K562 (cell line): ENCODE measurements around the gene INO80E. TPM values are rescaled to one million over a fixed set of nuclear protein-coding genes. Genes with fewer than 3 reads are reported as not detected.

Source experiments
- ATAC-seq: fragments of 200-7000 bp; cut with Tn5 transposase; 3 replicates; pipeline ENCODE4 v1.9.1; 2020; ENCODE audit warnings: moderate library complexity
- BruUV-seq: library from RNA; stranded (reverse); fragments of 400-500 nt; replicated peaks from 2 replicates; lab custom pipeline; 2021; lab: Mats Ljungman, UMichigan
- CTCF ChIA-PET: fragments of 300-600 bp; formaldehyde crosslinking; extraction: SDS; loops from one replicate; lab custom pipeline; 2021; ENCODE audit warnings: low intra/inter-chr PET ratio; lab: Yijun Ruan, JAX
- POLR2A ChIA-PET: fragments of 300-600, 350-650 bp; sonication (Branson Sonifier 250); formaldehyde crosslinking; extraction: SDS; loops from one replicate; lab custom pipeline; 2021; ENCODE audit warnings: antibody characterized with exemption, inconsistent platforms; lab: Yijun Ruan, JAX
- DNase-seq, 4 experiments: peaks; one replicate each; pipeline versions ENCODE4 v3.0.0 to v3.0.0-alpha.2; 2011 to 2018; ENCODE audit warnings: low spot score in 3 of 4, mixed read lengths in 3 of 4; ENCODE audit errors: extremely low read depth in 1 of 4
- FAIRE-seq: peaks from 2 replicates; lab custom pipeline; 2011; peaks lifted over from hg19 to GRCh38; lab: Jason Lieb, UNC
- H2AFZ ChIP-seq: 2 replicates; pipeline ENCODE4 v1.6.0; 2011; ENCODE audit warnings: low read depth, low read length, control low read depth, inconsistent platforms
- H3K27ac ChIP-seq: fragments of 200-600 bp; 3 replicates; pipeline ENCODE4 v1.8.0; 2011; ENCODE audit warnings: low read depth, mild to moderate bottlenecking, control low read depth, inconsistent platforms, low read length, moderate library complexity, mixed read lengths; ENCODE audit errors: extremely low read depth
- H3K27me3 ChIP-seq, 2 experiments: fragments of 300-600 bp in 1 of 2; 2 replicates in 1 of 2; 3 replicates in 1 of 2; pipeline versions ENCODE4 v1.6.0 to v1.8.0; 2011; ENCODE audit warnings: inconsistent platforms in 2 of 2, low read length in 2 of 2, mild to moderate bottlenecking in 1 of 2, mixed read lengths in 1 of 2, moderate library complexity in 1 of 2; ENCODE audit not compliant: control insufficient read depth in 2 of 2, insufficient read depth in 2 of 2
- H3K36me3 ChIP-seq: fragments of 300-600 bp; 3 replicates; pipeline ENCODE4 v1.8.0; 2011; ENCODE audit warnings: mild to moderate bottlenecking, low read length, inconsistent platforms; ENCODE audit not compliant: control insufficient read depth, insufficient read depth
- H3K4me1 ChIP-seq, 2 experiments: fragments of 200-600 bp in 1 of 2; replicated peaks in 1 of 2; 2 replicates in 1 of 2; 3 replicates in 1 of 2; pipeline versions ENCODE4 v1.5.1 to v1.8.0; 2011; ENCODE audit warnings: inconsistent platforms in 2 of 2, low read length in 2 of 2, mild to moderate bottlenecking in 1 of 2, mixed read lengths in 1 of 2, moderate library complexity in 1 of 2; ENCODE audit not compliant: control insufficient read depth in 2 of 2, insufficient read depth in 2 of 2
- H3K4me2 ChIP-seq: 2 replicates; pipeline ENCODE4 v1.6.1; 2011; ENCODE audit warnings: low read length, control low read depth, inconsistent platforms, mixed read lengths; ENCODE audit not compliant: insufficient read depth
- H3K4me3 ChIP-seq: fragments of 200-600 bp; sonication (generic), shearing (Covaris generic); 2 replicates; pipeline ENCODE4 v1.5.1; 2016; ENCODE audit warnings: control low read depth, inconsistent platforms
- H3K79me2 ChIP-seq: fragments of 200-600 bp; 3 replicates; pipeline ENCODE4 v1.8.0; 2011; ENCODE audit warnings: low read length, inconsistent platforms; ENCODE audit not compliant: control insufficient read depth, insufficient read depth
- H3K9ac ChIP-seq, 2 experiments: 2 replicates each; pipeline versions ENCODE4 v1.6.0 to v1.6.1; 2011; ENCODE audit warnings: low read depth in 2 of 2, low read length in 2 of 2, control low read depth in 1 of 2, inconsistent platforms in 1 of 2, mild to moderate bottlenecking in 1 of 2, mixed read lengths in 1 of 2; ENCODE audit not compliant: insufficient read depth in 1 of 2
- H3K9me1 ChIP-seq: one replicate; pipeline ENCODE4 v1.6.0; 2011; ENCODE audit warnings: inconsistent platforms, mild to moderate bottlenecking, low read length, moderate library complexity; ENCODE audit not compliant: control insufficient read depth, insufficient read depth
- H3K9me3 ChIP-seq: replicated peaks from 2 replicates; pipeline ENCODE4 v1.5.1; 2011; ENCODE audit warnings: low read depth, low read length, inconsistent platforms; ENCODE audit not compliant: control insufficient read depth, insufficient read depth
- H4K20me1 ChIP-seq: replicated peaks from 2 replicates; pipeline ENCODE4 v1.6.1; 2011; ENCODE audit warnings: low read length, inconsistent platforms, mixed read lengths; ENCODE audit not compliant: control insufficient read depth, insufficient read depth
- CAMTA2 ChIP-seq: fragments of 250-450 bp; sonication (Bioruptor Pico); conservative IDR thresholded peaks from 2 replicates; pipeline ENCODE4 v1.5.1; 2022
- GABPB2 ChIP-seq: fragments of 250-450 bp; sonication (Bioruptor Pico); conservative IDR thresholded peaks from 2 replicates; pipeline ENCODE4 v1.5.1; 2021; ENCODE audit warnings: mild to moderate bottlenecking
- HDAC8 ChIP-seq: fragments of 450-650 bp; IDR thresholded peaks from 2 replicates; pipeline ENCODE4 v1.6.1; 2016; ENCODE audit warnings: mild to moderate bottlenecking, missing genetic modification characterization, moderate library complexity, missing compliant biosample characterization
- PTTG1 ChIP-seq: fragments of 450-650 bp; IDR thresholded peaks from 2 replicates; pipeline ENCODE4 v1.6.1; 2016; ENCODE audit warnings: low read depth, mild to moderate bottlenecking, missing genetic modification characterization, missing compliant biosample characterization
- SUPT5H ChIP-seq: fragments of 450-650 bp; IDR thresholded peaks from 2 replicates; pipeline ENCODE4 v1.6.1; 2016
- ZKSCAN1 ChIP-seq: fragments of 150-350 bp; IDR thresholded peaks from 2 replicates; pipeline ENCODE4 v1.6.1; 2016; ENCODE audit warnings: low read depth, low read length
- ZNF224 ChIP-seq: sonication (generic); formaldehyde crosslinking; IDR thresholded peaks from 2 replicates; pipeline ENCODE4 v1.8.0; 2022; ENCODE audit warnings: mild to moderate bottlenecking, missing genetic modification reagents
- WGBS: fragments of 100-300 bp; shearing (Covaris generic); methylation state at CpG from one replicate; pipeline ENCODE4 v1.1.6; 2016; ENCODE audit warnings: low coverage, mixed read lengths; ENCODE audit not compliant: insufficient coverage; ENCODE audit errors: missing lambda C conversion rate; 5-methylcytosine and 5-hydroxymethylcytosine counted together
- in situ Hi-C: fragments of 300-500 bp; cut with MboI; formaldehyde crosslinking; loops from 4 replicates; pipeline ENCODE4 v1.15.0; 2018; ENCODE audit warnings: inconsistent platforms, mixed read lengths
- intact Hi-C: fragments of 100-400 bp; cut with micrococcal nuclease; formaldehyde crosslinking; loops from 2 replicates; pipeline ENCODE4 v1.14.2; 2022
- polyA plus RNA-seq, 8 experiments: library from polyadenylated mRNA; depleted of rRNA in 4 of 8; stranded (reverse) in 5 of 8; unstranded in 3 of 8; fragments of >200 nt; fragmentation: Nextera tagmentation in 2 of 8; fragmentation: Illumina TruSeq in 1 of 8; extraction: Ambion mirVana in 2 of 8; extraction: Trizol in 1 of 8; gene quantifications; 2 replicates each; pipeline versions ENCODE4 v1.2.1 to v1.2.3, GENCODE V29; 2011 to 2014; ENCODE audit warnings: inconsistent platforms in 1 of 8, missing spikeins in 1 of 8
- total RNA-seq, 7 experiments: library from RNA; depleted of rRNA in 6 of 7; stranded (reverse); fragments of >200 nt in 6 of 7; fragmentation: Illumina TruSeq in 2 of 7; extraction: Trizol in 2 of 7; gene quantifications; 2 replicates each; pipeline versions ENCODE4 v1.2.1 to v1.2.3, GENCODE V29; 2011 to 2021; ENCODE audit warnings: low replicate concordance in 1 of 7
- TF ChIP-seq, protein P1 (sequence below): fragments of 450-650 bp; formaldehyde crosslinking; IDR thresholded peaks from 2 replicates; pipeline ENCODE4 v1.4.0; 2022; ENCODE audit warnings: missing genetic modification characterization
- TF ChIP-seq, protein P2 (sequence below): sonication (generic); IDR thresholded peaks from 2 replicates; pipeline ENCODE4 v1.6.1; 2016
- TF ChIP-seq, protein P3 (sequence below), 2 experiments: fragments of 450-650 bp; formaldehyde crosslinking in 1 of 2; IDR thresholded peaks; 2 replicates each; pipeline versions ENCODE4 v1.4.0 to v1.6.1; 2014 to 2020; ENCODE audit warnings: mild to moderate bottlenecking in 2 of 2, borderline replicate concordance in 1 of 2, low read depth in 1 of 2

INO80E gene
- total and polyA plus RNA-seq, 9 of the 15 experiments (the other 6 are each of a cell fraction or from before 2014, with no cell fraction given), result 0.31 to 102 (median 49.3) TPM

GRCh38 chr16:29951625-29952365 lies 44.2 kb upstream of the INO80E start (continued):
- no peak for TF ChIP-seq GABPB2 (CRISPR knock-in tag)
- TF ChIP-seq PTTG1 (tag), result no peak
- TF ChIP-seq, protein P1, sequence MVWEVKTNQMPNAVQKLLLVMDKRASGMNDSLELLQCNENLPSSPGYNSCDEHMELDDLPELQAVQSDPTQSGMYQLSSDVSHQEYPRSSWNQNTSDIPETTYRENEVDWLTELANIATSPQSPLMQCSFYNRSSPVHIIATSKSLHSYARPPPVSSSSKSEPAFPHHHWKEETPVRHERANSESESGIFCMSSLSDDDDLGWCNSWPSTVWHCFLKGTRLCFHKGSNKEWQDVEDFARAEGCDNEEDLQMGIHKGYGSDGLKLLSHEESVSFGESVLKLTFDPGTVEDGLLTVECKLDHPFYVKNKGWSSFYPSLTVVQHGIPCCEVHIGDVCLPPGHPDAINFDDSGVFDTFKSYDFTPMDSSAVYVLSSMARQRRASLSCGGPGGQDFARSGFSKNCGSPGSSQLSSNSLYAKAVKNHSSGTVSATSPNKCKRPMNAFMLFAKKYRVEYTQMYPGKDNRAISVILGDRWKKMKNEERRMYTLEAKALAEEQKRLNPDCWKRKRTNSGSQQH (CRISPR knock-in tag), result no peak
- TF ChIP-seq, all 486 proteins: peak for 0

DNA sequence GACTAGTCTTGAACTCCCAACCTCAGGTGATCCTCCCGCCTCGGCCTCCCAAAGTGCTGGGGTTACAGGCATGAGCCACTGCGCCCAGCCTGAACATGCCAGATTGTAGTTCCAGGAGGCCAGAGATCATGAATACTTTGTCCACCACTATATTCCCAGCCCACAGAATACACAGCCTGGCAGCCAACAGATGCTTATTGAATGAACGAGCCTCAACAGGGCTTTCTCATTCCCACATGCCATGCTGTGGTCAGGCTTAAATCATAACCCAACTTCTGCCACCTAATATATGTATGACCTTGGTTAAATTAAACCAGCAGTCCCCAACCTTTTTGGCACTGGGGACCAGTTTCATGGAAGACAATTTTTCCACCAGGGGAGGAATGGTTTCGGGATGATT lies 37.3 kb upstream of the INO80E start:
- FAIRE-seq, result no peak
- H3K9me1 ChIP-seq, result no peaks in the 10 kb centered on the region
- H3K79me2 ChIP-seq, result peaks cover 7% of the 10 kb centered on the region; the same call in 2 of the 3 replicates
- WGBS, result 75% methylated on average over 5 of the region's 5 CpGs
- no peak for DNase-seq
- no peak overlapping the region for H3K27ac ChIP-seq
- ChIA-PET CTCF (no interaction called here), POLR2A (no interaction called here)
- H3K9me3 ChIP-seq, result no peaks in the 10 kb centered on the region; the same call in 1 of the 2 replicates
- no peaks in the 10 kb centered on the region for H4K20me1 ChIP-seq
- BruUV-seq, result no TSS peak
- H3K36me3 ChIP-seq, result no peaks in the 10 kb centered on the region
- intact Hi-C loops, result no loop called here
- no peak for ATAC-seq
- H3K4me3 ChIP-seq, result no peak overlapping the region
- H3K4me2 ChIP-seq, result no peak overlapping the region
- in situ Hi-C loops, result no loop called here
- no peak overlapping the region for H2AFZ ChIP-seq
- H3K27me3 ChIP-seq, result no peaks in the 10 kb centered on the region
- peaks cover 12 to 20% of the 10 kb centered on the region in 2 experiments; a peak in 4 of 5 replicates for H3K4me1 ChIP-seq
- H3K9ac ChIP-seq, result no peak overlapping the region
- TF ChIP-seq, protein P2, sequence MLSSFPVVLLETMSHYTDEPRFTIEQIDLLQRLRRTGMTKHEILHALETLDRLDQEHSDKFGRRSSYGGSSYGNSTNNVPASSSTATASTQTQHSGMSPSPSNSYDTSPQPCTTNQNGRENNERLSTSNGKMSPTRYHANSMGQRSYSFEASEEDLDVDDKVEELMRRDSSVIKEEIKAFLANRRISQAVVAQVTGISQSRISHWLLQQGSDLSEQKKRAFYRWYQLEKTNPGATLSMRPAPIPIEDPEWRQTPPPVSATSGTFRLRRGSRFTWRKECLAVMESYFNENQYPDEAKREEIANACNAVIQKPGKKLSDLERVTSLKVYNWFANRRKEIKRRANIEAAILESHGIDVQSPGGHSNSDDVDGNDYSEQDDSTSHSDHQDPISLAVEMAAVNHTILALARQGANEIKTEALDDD, result no peak
- no peak for TF ChIP-seq CAMTA2 (CRISPR knock-in tag)
- TF ChIP-seq SUPT5H, result no peak
- TF ChIP-seq ZNF224 (CRISPR knock-in tag), result no peak
- no peak for TF ChIP-seq HDAC8 (tag)
- TF ChIP-seq, protein P3, sequence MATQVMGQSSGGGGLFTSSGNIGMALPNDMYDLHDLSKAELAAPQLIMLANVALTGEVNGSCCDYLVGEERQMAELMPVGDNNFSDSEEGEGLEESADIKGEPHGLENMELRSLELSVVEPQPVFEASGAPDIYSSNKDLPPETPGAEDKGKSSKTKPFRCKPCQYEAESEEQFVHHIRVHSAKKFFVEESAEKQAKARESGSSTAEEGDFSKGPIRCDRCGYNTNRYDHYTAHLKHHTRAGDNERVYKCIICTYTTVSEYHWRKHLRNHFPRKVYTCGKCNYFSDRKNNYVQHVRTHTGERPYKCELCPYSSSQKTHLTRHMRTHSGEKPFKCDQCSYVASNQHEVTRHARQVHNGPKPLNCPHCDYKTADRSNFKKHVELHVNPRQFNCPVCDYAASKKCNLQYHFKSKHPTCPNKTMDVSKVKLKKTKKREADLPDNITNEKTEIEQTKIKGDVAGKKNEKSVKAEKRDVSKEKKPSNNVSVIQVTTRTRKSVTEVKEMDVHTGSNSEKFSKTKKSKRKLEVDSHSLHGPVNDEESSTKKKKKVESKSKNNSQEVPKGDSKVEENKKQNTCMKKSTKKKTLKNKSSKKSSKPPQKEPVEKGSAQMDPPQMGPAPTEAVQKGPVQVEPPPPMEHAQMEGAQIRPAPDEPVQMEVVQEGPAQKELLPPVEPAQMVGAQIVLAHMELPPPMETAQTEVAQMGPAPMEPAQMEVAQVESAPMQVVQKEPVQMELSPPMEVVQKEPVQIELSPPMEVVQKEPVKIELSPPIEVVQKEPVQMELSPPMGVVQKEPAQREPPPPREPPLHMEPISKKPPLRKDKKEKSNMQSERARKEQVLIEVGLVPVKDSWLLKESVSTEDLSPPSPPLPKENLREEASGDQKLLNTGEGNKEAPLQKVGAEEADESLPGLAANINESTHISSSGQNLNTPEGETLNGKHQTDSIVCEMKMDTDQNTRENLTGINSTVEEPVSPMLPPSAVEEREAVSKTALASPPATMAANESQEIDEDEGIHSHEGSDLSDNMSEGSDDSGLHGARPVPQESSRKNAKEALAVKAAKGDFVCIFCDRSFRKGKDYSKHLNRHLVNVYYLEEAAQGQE (IDR thresholded peaks at IDR 0.05; ENCODE audit: borderline replicate concordance), result no peak
- TF ChIP-seq, protein P3 (CRISPR knock-in tag; IDR thresholded peaks at IDR 0.05; ENCODE audit: low read depth), result no peak
- no peak for TF ChIP-seq ZKSCAN1
